WTC11 (cell line): ENCODE measurements around the gene SIM2. TPM values are rescaled to one million over a fixed set of nuclear protein-coding genes. Genes with fewer than 3 reads are reported as not detected.

Experiments
- ATAC-seq: fragments of 200-7000 bp; cut with Tn5 transposase; 2 replicates; pipeline ENCODE4 v1.10.0; 2021; ENCODE audit warnings: mild to moderate bottlenecking, moderate library complexity
- CTCF ChIA-PET: fragments of 300-600 bp; sonication (Branson Sonifier 250); formaldehyde crosslinking; loops from one replicate; lab custom pipeline; 2021; ENCODE audit warnings: antibody characterized with exemption; lab: Charles Lee
- POLR2A ChIA-PET: fragments of 350-600 bp; sonication (Branson Sonifier 250); formaldehyde crosslinking; loops from one replicate; lab custom pipeline; 2021; ENCODE audit warnings: antibody characterized with exemption; lab: Charles Lee
- DNase-seq: peaks from one replicate; pipeline ENCODE4 v3.0.0; 2021; ENCODE audit warnings: low spot score
- H3K27ac Mint-ChIP-seq: 2 replicates; pipeline ENCODE4 v1.8.0; 2021; ENCODE audit warnings: mixed read lengths
- H3K27me3 Mint-ChIP-seq: 2 replicates; pipeline ENCODE4 v1.8.0; 2021; ENCODE audit warnings: low read depth, mild to moderate bottlenecking, moderate library complexity, mixed read lengths
- H3K36me3 Mint-ChIP-seq: 2 replicates; pipeline ENCODE4 v1.8.0; 2021; ENCODE audit warnings: mixed read lengths
- H3K4me1 Mint-ChIP-seq: 2 replicates; pipeline ENCODE4 v1.8.0; 2022; ENCODE audit warnings: mixed read lengths
- H3K4me3 Mint-ChIP-seq: 2 replicates; pipeline ENCODE4 v1.8.0; 2021; ENCODE audit warnings: mild to moderate bottlenecking, moderate library complexity, mixed read lengths
- H3K9me3 Mint-ChIP-seq: 2 replicates; pipeline ENCODE4 v1.8.0; 2021; ENCODE audit warnings: mixed read lengths
- CBFB ChIP-seq: sonication (generic); formaldehyde crosslinking; IDR thresholded peaks from 2 replicates; pipeline ENCODE4 v1.8.1; 2022; ENCODE audit warnings: mild to moderate bottlenecking, low read depth, missing genetic modification reagents
- CREM ChIP-seq: sonication (generic); formaldehyde crosslinking; IDR thresholded peaks from 2 replicates; pipeline ENCODE4 v1.8.1; 2022; ENCODE audit warnings: mild to moderate bottlenecking, missing genetic modification reagents, moderate library complexity
- HMGXB4 ChIP-seq: sonication (generic); formaldehyde crosslinking; IDR thresholded peaks from 2 replicates; pipeline ENCODE4 v1.8.1; 2023; ENCODE audit warnings: mild to moderate bottlenecking, moderate library complexity, missing genetic modification reagents
- MYBL2 ChIP-seq: sonication (generic); formaldehyde crosslinking; IDR thresholded peaks from 2 replicates; pipeline ENCODE4 v1.8.1; 2023; ENCODE audit warnings: mild to moderate bottlenecking, moderate library complexity, missing genetic modification reagents
- NFYB ChIP-seq: sonication (generic); formaldehyde crosslinking; conservative IDR thresholded peaks from 2 replicates; pipeline ENCODE4 v1.8.0; 2022; ENCODE audit warnings: low read depth, missing genetic modification reagents
- OVOL2 ChIP-seq: fragments of 250-450 bp; sonication (Bioruptor Pico); IDR thresholded peaks from 2 replicates; pipeline ENCODE4 v1.9.0; 2021; ENCODE audit warnings: mild to moderate bottlenecking, borderline replicate concordance
- total RNA-seq: library from RNA; stranded (reverse); gene quantifications from 3 replicates; pipeline ENCODE4 v1.2.3, GENCODE V29; 2021
- TF ChIP-seq, protein P1 (sequence below): sonication (generic); formaldehyde crosslinking; IDR thresholded peaks from 2 replicates; pipeline ENCODE4 v1.8.1; 2023; ENCODE audit warnings: mild to moderate bottlenecking, missing genetic modification reagents
- TF ChIP-seq, protein P2 (sequence below): sonication (generic); formaldehyde crosslinking; IDR thresholded peaks from 2 replicates; pipeline ENCODE4 v1.8.0; 2023; ENCODE audit warnings: missing genetic modification reagents, mild to moderate bottlenecking, borderline replicate concordance
- TF ChIP-seq, protein P3 (sequence below): sonication (generic); formaldehyde crosslinking; IDR thresholded peaks from 2 replicates; pipeline ENCODE4 v1.8.1; 2022; ENCODE audit warnings: missing genetic modification reagents, borderline replicate concordance

The SIM2 gene
- total RNA-seq, 1 experiment from 2014 or later, result 0.17 TPM

GRCh38 chr21:36699546-36700294, 805 bp downstream of the SIM2 start (continued):
- TF ChIP-seq, protein P1, sequence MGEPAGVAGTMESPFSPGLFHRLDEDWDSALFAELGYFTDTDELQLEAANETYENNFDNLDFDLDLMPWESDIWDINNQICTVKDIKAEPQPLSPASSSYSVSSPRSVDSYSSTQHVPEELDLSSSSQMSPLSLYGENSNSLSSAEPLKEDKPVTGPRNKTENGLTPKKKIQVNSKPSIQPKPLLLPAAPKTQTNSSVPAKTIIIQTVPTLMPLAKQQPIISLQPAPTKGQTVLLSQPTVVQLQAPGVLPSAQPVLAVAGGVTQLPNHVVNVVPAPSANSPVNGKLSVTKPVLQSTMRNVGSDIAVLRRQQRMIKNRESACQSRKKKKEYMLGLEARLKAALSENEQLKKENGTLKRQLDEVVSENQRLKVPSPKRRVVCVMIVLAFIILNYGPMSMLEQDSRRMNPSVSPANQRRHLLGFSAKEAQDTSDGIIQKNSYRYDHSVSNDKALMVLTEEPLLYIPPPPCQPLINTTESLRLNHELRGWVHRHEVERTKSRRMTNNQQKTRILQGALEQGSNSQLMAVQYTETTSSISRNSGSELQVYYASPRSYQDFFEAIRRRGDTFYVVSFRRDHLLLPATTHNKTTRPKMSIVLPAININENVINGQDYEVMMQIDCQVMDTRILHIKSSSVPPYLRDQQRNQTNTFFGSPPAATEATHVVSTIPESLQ (CRISPR knock-in tag), result no peak
- TF ChIP-seq MYBL2 (CRISPR knock-in tag), result no peak
- TF ChIP-seq CBFB (CRISPR knock-in tag), result no peak
- no peak for TF ChIP-seq OVOL2 (CRISPR knock-in tag)
- TF ChIP-seq, protein P2, sequence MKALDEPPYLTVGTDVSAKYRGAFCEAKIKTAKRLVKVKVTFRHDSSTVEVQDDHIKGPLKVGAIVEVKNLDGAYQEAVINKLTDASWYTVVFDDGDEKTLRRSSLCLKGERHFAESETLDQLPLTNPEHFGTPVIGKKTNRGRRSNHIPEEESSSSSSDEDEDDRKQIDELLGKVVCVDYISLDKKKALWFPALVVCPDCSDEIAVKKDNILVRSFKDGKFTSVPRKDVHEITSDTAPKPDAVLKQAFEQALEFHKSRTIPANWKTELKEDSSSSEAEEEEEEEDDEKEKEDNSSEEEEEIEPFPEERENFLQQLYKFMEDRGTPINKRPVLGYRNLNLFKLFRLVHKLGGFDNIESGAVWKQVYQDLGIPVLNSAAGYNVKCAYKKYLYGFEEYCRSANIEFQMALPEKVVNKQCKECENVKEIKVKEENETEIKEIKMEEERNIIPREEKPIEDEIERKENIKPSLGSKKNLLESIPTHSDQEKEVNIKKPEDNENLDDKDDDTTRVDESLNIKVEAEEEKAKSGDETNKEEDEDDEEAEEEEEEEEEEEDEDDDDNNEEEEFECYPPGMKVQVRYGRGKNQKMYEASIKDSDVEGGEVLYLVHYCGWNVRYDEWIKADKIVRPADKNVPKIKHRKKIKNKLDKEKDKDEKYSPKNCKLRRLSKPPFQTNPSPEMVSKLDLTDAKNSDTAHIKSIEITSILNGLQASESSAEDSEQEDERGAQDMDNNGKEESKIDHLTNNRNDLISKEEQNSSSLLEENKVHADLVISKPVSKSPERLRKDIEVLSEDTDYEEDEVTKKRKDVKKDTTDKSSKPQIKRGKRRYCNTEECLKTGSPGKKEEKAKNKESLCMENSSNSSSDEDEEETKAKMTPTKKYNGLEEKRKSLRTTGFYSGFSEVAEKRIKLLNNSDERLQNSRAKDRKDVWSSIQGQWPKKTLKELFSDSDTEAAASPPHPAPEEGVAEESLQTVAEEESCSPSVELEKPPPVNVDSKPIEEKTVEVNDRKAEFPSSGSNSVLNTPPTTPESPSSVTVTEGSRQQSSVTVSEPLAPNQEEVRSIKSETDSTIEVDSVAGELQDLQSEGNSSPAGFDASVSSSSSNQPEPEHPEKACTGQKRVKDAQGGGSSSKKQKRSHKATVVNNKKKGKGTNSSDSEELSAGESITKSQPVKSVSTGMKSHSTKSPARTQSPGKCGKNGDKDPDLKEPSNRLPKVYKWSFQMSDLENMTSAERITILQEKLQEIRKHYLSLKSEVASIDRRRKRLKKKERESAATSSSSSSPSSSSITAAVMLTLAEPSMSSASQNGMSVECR (CRISPR knock-in tag), result no peak

- POLR2A ChIA-PET, result interaction anchor here (0.9 kb wide), 1 partner anchor 10 kb away, joined by 3 read pairs; no protein-coding TSS in a partner anchor
- peaks cover 100% of the 10 kb centered on the region for H3K27me3 Mint-ChIP-seq
- peaks cover 53% of the 10 kb centered on the region for H3K4me1 Mint-ChIP-seq
- no peaks in the 10 kb centered on the region; the same call in 1 of the 2 replicates for H3K36me3 Mint-ChIP-seq
- no peak overlapping the region for H3K27ac Mint-ChIP-seq
- CTCF ChIA-PET, result interaction anchor here (0.9 to 2.4 kb wide), 6 partner anchors 8 to 154 kb away, joined by 3 to 8 read pairs (median 4); no protein-coding TSS in a partner anchor
- ATAC-seq, result no peak
- no peak for TF ChIP-seq NFYB (CRISPR knock-in tag)
- TF ChIP-seq, protein P3, sequence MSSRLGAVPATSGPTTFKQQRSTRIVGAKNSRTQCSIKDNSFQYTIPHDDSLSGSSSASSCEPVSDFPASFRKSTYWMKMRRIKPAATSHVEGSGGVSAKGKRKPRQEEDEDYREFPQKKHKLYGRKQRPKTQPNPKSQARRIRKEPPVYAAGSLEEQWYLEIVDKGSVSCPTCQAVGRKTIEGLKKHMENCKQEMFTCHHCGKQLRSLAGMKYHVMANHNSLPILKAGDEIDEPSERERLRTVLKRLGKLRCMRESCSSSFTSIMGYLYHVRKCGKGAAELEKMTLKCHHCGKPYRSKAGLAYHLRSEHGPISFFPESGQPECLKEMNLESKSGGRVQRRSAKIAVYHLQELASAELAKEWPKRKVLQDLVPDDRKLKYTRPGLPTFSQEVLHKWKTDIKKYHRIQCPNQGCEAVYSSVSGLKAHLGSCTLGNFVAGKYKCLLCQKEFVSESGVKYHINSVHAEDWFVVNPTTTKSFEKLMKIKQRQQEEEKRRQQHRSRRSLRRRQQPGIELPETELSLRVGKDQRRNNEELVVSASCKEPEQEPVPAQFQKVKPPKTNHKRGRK (CRISPR knock-in tag), result peak; percentile 99
- TF ChIP-seq OVOL2 (CRISPR knock-in tag), result no peak
- peak overlapping the region; percentile 63 for H3K4me3 Mint-ChIP-seq
- no peaks in the 10 kb centered on the region for H3K9me3 Mint-ChIP-seq
- no peak for DNase-seq
These were observed 1.5 kb downstream of the SIM2 start for GRCh38 chr21:36700295-36700970.

GRCh38 chr21:36700971-36701755, 2.2 kb downstream of the SIM2 start:
- ChIA-PET POLR2A (interaction anchor here (0.5 to 0.9 kb wide), 2 partner anchors 9 to 560 kb away, joined by 3 read pairs; no protein-coding TSS in a partner anchor), CTCF (interaction anchor here (0.9 to 2.4 kb wide), 6 partner anchors 9 to 216 kb away, joined by 3 to 11 read pairs (median 6); no protein-coding TSS in a partner anchor)
- no peaks in the 10 kb centered on the region; the same call in 1 of the 2 replicates for H3K36me3 Mint-ChIP-seq
- ATAC-seq (peak; percentile 6), DNase-seq (peak; percentile 52)
- no peak overlapping the region for H3K27ac Mint-ChIP-seq
- no peaks in the 10 kb centered on the region for H3K9me3 Mint-ChIP-seq
- peaks cover 53% of the 10 kb centered on the region for H3K4me1 Mint-ChIP-seq
- H3K27me3 Mint-ChIP-seq, result peaks cover 100% of the 10 kb centered on the region
- H3K4me3 Mint-ChIP-seq, result peak overlapping the region; percentile 63
- TF ChIP-seq CREM (CRISPR knock-in tag), result no peak
- 0 out of 2 replicates have a peak, but pooled peaks have one; percentile 18 for TF ChIP-seq HMGXB4 (CRISPR knock-in tag)
